HG02938 (cell line): ENCODE results near the gene SREBF1.

Source experiments
- ATAC-seq: cut with Tn5 transposase; IDR thresholded peaks from one replicate; pipeline ENCODE4 v1.9.1; 2021; ENCODE audit warnings: mild to moderate bottlenecking, moderate library complexity; ENCODE audit not compliant: unreplicated experiment

Gene SREBF1

GRCh38 chr17:17783116-17783824 is 53.5 kb downstream of the SREBF1 start:
- ATAC-seq = no peak

GRCh38 chr17:17782523-17783115 is 54.2 kb downstream of the SREBF1 start:
- ATAC-seq = no peak

GRCh38 chr17:17781591-17782496 is 54.9 kb downstream of the SREBF1 start:
- no peak for ATAC-seq

- no peak for ATAC-seq
These were observed 55.7 kb downstream of the SREBF1 start for GRCh38 chr17:17780922-17781590.

- ATAC-seq = no peak
These were observed 57.7 kb downstream of the SREBF1 start for GRCh38 chr17:17779015-17779611.

GRCh38 chr17:17778308-17779014 is 58.3 kb downstream of the SREBF1 start:
- ATAC-seq = no peak

- ATAC-seq = no peak
These were observed 59.9 kb downstream of the SREBF1 start for GRCh38 chr17:17776889-17777288.

- ATAC-seq = no peak
These were observed 62.5 kb downstream of the SREBF1 start for GRCh38 chr17:17774009-17774881.

- no peak for ATAC-seq
These were observed 64.6 kb downstream of the SREBF1 start for GRCh38 chr17:17772231-17772630.

- no peak for ATAC-seq
These were observed 65.1 kb downstream of the SREBF1 start for GRCh38 chr17:17771498-17772201.

- ATAC-seq = no peak
These were observed 66.1 kb downstream of the SREBF1 start for GRCh38 chr17:17770632-17771044.

GRCh38 chr17:17769869-17770631 is 66.7 kb downstream of the SREBF1 start:
- no peak for ATAC-seq

- no peak for ATAC-seq
These were observed 68.2 kb downstream of the SREBF1 start for GRCh38 chr17:17768424-17769088.

- no peak for ATAC-seq
These were observed 68.8 kb downstream of the SREBF1 start for GRCh38 chr17:17767887-17768418.

- no peak for ATAC-seq
These were observed 69.5 kb downstream of the SREBF1 start for GRCh38 chr17:17767154-17767869.

- ATAC-seq = no peak
These were observed 70.1 kb downstream of the SREBF1 start for GRCh38 chr17:17766744-17767120.
